Gastroesophageal sphincter (tissue), 3 donors: Measurements from ENCODE around the gene ZNF778.

Experiments used
- EP300 ChIP-seq: sonication (generic); formaldehyde crosslinking; IDR thresholded peaks from one replicate; pipeline ENCODE4 v1.6.1; 2017; ENCODE audit warnings: antibody characterized with exemption, mild to moderate bottlenecking
- POLR2A ChIP-seq, 2 donors: fragments of 450-650 bp; IDR thresholded peaks; one replicate each; pipeline ENCODE4 v1.6.1; 2017; ENCODE audit warnings: antibody characterized with exemption in 2 of 2, mild to moderate bottlenecking in 2 of 2, moderate library complexity in 1 of 2
- POLR2AphosphoS5 ChIP-seq: sonication (generic); formaldehyde crosslinking; IDR thresholded peaks from one replicate; pipeline ENCODE4 v1.6.1; 2017; ENCODE audit warnings: antibody characterized with exemption
- TF ChIP-seq, protein P1 (sequence below), 4 experiments: fragments of 200-600 bp in 2 of 4; fragments of 450-650 bp in 2 of 4; sonication (generic) in 1 of 4; IDR thresholded peaks; one replicate each; pipeline ENCODE4 v1.5.1; 2017 to 2019; ENCODE audit warnings: antibody characterized with exemption in 4 of 4, mild to moderate bottlenecking in 2 of 4, moderate library complexity in 2 of 4

DNA sequence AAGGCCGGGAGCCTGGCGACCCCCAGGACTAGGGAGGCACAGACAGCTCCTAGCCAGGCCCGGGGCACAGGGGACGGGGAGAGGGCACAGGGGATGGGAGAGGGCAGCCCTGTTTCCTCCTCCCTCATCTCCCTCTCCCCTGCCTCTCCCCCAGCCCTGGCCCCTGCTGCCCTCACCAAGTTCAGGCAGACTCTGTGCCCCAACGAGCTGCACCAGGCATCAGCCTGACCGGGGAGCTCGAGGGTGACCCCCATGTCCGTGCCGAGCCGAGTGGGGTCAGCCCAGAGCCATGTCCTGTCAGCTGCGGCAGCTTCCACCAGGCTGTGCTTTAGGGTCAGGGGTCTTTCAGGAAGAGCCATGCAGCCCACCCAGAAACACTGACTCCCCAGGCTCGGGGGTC is 40.0 kb upstream of the ZNF778 start:
- TF ChIP-seq, protein P1, sequence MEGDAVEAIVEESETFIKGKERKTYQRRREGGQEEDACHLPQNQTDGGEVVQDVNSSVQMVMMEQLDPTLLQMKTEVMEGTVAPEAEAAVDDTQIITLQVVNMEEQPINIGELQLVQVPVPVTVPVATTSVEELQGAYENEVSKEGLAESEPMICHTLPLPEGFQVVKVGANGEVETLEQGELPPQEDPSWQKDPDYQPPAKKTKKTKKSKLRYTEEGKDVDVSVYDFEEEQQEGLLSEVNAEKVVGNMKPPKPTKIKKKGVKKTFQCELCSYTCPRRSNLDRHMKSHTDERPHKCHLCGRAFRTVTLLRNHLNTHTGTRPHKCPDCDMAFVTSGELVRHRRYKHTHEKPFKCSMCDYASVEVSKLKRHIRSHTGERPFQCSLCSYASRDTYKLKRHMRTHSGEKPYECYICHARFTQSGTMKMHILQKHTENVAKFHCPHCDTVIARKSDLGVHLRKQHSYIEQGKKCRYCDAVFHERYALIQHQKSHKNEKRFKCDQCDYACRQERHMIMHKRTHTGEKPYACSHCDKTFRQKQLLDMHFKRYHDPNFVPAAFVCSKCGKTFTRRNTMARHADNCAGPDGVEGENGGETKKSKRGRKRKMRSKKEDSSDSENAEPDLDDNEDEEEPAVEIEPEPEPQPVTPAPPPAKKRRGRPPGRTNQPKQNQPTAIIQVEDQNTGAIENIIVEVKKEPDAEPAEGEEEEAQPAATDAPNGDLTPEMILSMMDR (IDR thresholded peaks at IDR 0.05), result no peak
- TF ChIP-seq POLR2A (IDR thresholded peaks at IDR 0.05), result no peak
- no peak for TF ChIP-seq EP300
- no peak for TF ChIP-seq POLR2AphosphoS5
